ENCODE measurements around the gene ATG4A.

ATG4A gene

GRCh38 chrX:108114541-108114940, 23.0 kb downstream of the ATG4A start:
- DNase-seq (ENCODE audit: low read depth, low spot score): no peak
- H3K4me3 ChIP-seq (ENCODE audit: low read length): no peak overlapping the region

GRCh38 chrX:108117988-108118387, 26.4 kb downstream of the ATG4A start:
- no peak overlapping the region for H3K4me3 ChIP-seq (ENCODE audit: low read length)
- DNase-seq (ENCODE audit: low read depth, low spot score): no peak

- no peak for DNase-seq (ENCODE audit: low read depth, low spot score)
- H3K4me3 ChIP-seq (ENCODE audit: low read length): no peak overlapping the region
Observed at GRCh38 chrX:108121291-108121690, 29.7 kb downstream of the ATG4A start.

- H3K4me3 ChIP-seq (ENCODE audit: low read length): no peak overlapping the region
- DNase-seq (ENCODE audit: low read depth, low spot score): no peak
Observed at GRCh38 chrX:108122748-108123147, 31.2 kb downstream of the ATG4A start.

- no peak for DNase-seq (ENCODE audit: low read depth, low spot score)
- H3K4me3 ChIP-seq (ENCODE audit: low read length): no peak overlapping the region
Observed at GRCh38 chrX:108123591-108124366, 32.2 kb downstream of the ATG4A start.

GRCh38 chrX:108126661-108127060, 35.1 kb downstream of the ATG4A start:
- no peak for DNase-seq (ENCODE audit: low read depth, low spot score)
- H3K4me3 ChIP-seq (ENCODE audit: low read length): no peak overlapping the region

GRCh38 chrX:108127152-108127551, 35.6 kb downstream of the ATG4A start:
- no peak overlapping the region for H3K4me3 ChIP-seq (ENCODE audit: low read length)
- DNase-seq (ENCODE audit: low read depth, low spot score): no peak

- no peak overlapping the region for H3K4me3 ChIP-seq (ENCODE audit: low read length)
Observed at GRCh38 chrX:108130889-108131288, 39.3 kb downstream of the ATG4A start.

GRCh38 chrX:108131471-108131870, 39.9 kb downstream of the ATG4A start:
- no peak overlapping the region for H3K4me3 ChIP-seq (ENCODE audit: low read length)
- DNase-seq (ENCODE audit: low read depth, low spot score): no peak

More at GRCh38 chrX:108130889-108131288, 39.3 kb downstream of the ATG4A start:
- no peak for DNase-seq (ENCODE audit: low read depth, low spot score)

GRCh38 chrX:108132034-108132433, 40.5 kb downstream of the ATG4A start:
- H3K4me3 ChIP-seq (ENCODE audit: low read length): no peak overlapping the region
- no peak for DNase-seq (ENCODE audit: low read depth, low spot score)

- H3K4me3 ChIP-seq (ENCODE audit: low read length): no peak overlapping the region
- no peak for DNase-seq (ENCODE audit: low read depth, low spot score)
Observed at GRCh38 chrX:108132876-108133275, 41.3 kb downstream of the ATG4A start.

- no peak for DNase-seq (ENCODE audit: low read depth, low spot score)
- H3K4me3 ChIP-seq (ENCODE audit: low read length): no peak overlapping the region
Observed at GRCh38 chrX:108134724-108135123, 43.1 kb downstream of the ATG4A start.

GRCh38 chrX:108138814-108139702, 47.5 kb downstream of the ATG4A start:
- no peak overlapping the region for H3K4me3 ChIP-seq (ENCODE audit: low read length)
- peak; percentile 4 for DNase-seq (ENCODE audit: low read depth, low spot score)

GRCh38 chrX:108148524-108148923, 56.9 kb downstream of the ATG4A start:
- peak; percentile 9 for DNase-seq (ENCODE audit: low read depth, low spot score)
- no peak overlapping the region for H3K4me3 ChIP-seq (ENCODE audit: low read length)

GRCh38 chrX:108156082-108156481, 64.5 kb downstream of the ATG4A start:
- no peak overlapping the region for H3K4me3 ChIP-seq (ENCODE audit: low read length)
- DNase-seq (ENCODE audit: low read depth, low spot score): no peak

GRCh38 chrX:108156934-108157466, 65.4 kb downstream of the ATG4A start:
- no peak for DNase-seq (ENCODE audit: low read depth, low spot score)
- no peak overlapping the region for H3K4me3 ChIP-seq (ENCODE audit: low read length)

- no peak for DNase-seq (ENCODE audit: low read depth, low spot score)
- H3K4me3 ChIP-seq (ENCODE audit: low read length): no peak overlapping the region
Observed at GRCh38 chrX:108157628-108158027, 66.0 kb downstream of the ATG4A start.

GRCh38 chrX:108159028-108159670, 67.6 kb downstream of the ATG4A start:
- no peak overlapping the region for H3K4me3 ChIP-seq (ENCODE audit: low read length)
- DNase-seq (ENCODE audit: low read depth, low spot score): no peak

GRCh38 chrX:108160309-108160708, 68.7 kb downstream of the ATG4A start:
- H3K4me3 ChIP-seq (ENCODE audit: low read length): no peak overlapping the region
- no peak for DNase-seq (ENCODE audit: low read depth, low spot score)

- no peak for DNase-seq (ENCODE audit: low read depth, low spot score)
- no peak overlapping the region for H3K4me3 ChIP-seq (ENCODE audit: low read length)
Observed at GRCh38 chrX:108162265-108162664, 70.7 kb downstream of the ATG4A start.
